Neutrophil (primary cell): Measurements from ENCODE around the gene NUP133.

Experiments
- H3K27ac ChIP-seq: fragments of 200-600 bp; sonication (generic); 2 replicates; pipeline ENCODE4 v1.5.1; 2016; ENCODE audit warnings: mild to moderate bottlenecking, moderate library complexity
- H3K27me3 ChIP-seq: fragments of 200-600 bp; sonication (generic); 2 replicates; pipeline ENCODE4 v1.6.0; 2016; ENCODE audit warnings: mild to moderate bottlenecking
- H3K36me3 ChIP-seq: fragments of 200-600 bp; sonication (generic); 2 replicates; pipeline ENCODE4 v1.5.1; 2017
- H3K4me1 ChIP-seq, 2 experiments: fragments of 200-600 bp in 1 of 2; sonication (generic) in 1 of 2; 1 replicate in 1 of 2; 2 replicates in 1 of 2; pipeline versions ENCODE4 v1.5.1 to v1.6.1; 2013 to 2016; ENCODE audit warnings: low read depth in 1 of 2, low read length in 1 of 2, mild to moderate bottlenecking in 1 of 2, moderate library complexity in 1 of 2; ENCODE audit not compliant: control insufficient read depth in 1 of 2, insufficient read depth in 1 of 2
- H3K4me3 ChIP-seq, 2 experiments: fragments of 200-600 bp in 1 of 2; sonication (generic) in 1 of 2; 1 replicate in 1 of 2; 2 replicates in 1 of 2; pipeline ENCODE4 v1.5.1; 2013 to 2016; ENCODE audit warnings: low read depth in 1 of 2, low read length in 1 of 2, mild to moderate bottlenecking in 1 of 2, moderate library complexity in 1 of 2
- H3K9me3 ChIP-seq: fragments of 200-600 bp; sonication (generic); 2 replicates; pipeline ENCODE4 v1.5.1; 2016
- TF ChIP-seq, protein P1 (sequence below): fragments of 200-600 bp; sonication (generic); IDR thresholded peaks from 2 replicates; pipeline ENCODE4 v1.5.1; 2016; ENCODE audit warnings: antibody characterized with exemption

The NUP133 gene

DNA sequence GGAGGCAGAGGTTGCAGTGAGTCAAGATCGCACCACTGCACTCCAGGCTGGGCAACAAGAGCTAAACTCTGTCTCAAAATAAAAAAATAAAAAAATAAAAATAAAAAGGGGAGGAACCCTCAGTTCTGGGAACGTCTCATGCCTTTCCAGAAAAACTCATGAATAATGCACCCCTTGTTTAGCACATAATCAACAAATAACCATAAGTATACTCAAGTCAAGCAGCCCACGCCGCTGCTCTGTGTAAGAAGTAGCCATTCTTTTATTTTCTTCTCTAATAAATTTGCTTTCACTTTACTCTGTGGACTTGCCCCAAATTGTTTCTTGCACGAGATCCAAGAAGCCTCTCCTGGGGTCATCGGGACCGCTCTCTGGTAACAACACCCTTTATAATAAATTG lies 59.8 kb downstream of the NUP133 start:
- no peak overlapping the region for H3K4me3 ChIP-seq
- H3K27ac ChIP-seq = no peak overlapping the region
- TF ChIP-seq, protein P1, sequence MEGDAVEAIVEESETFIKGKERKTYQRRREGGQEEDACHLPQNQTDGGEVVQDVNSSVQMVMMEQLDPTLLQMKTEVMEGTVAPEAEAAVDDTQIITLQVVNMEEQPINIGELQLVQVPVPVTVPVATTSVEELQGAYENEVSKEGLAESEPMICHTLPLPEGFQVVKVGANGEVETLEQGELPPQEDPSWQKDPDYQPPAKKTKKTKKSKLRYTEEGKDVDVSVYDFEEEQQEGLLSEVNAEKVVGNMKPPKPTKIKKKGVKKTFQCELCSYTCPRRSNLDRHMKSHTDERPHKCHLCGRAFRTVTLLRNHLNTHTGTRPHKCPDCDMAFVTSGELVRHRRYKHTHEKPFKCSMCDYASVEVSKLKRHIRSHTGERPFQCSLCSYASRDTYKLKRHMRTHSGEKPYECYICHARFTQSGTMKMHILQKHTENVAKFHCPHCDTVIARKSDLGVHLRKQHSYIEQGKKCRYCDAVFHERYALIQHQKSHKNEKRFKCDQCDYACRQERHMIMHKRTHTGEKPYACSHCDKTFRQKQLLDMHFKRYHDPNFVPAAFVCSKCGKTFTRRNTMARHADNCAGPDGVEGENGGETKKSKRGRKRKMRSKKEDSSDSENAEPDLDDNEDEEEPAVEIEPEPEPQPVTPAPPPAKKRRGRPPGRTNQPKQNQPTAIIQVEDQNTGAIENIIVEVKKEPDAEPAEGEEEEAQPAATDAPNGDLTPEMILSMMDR = no peak
- no peaks in the 10 kb centered on the region for H3K27me3 ChIP-seq
- peaks cover 66% of the 10 kb centered on the region for H3K36me3 ChIP-seq
- H3K9me3 ChIP-seq = no peaks in the 10 kb centered on the region
- H3K4me1 ChIP-seq = no peaks in the 10 kb centered on the region

DNA sequence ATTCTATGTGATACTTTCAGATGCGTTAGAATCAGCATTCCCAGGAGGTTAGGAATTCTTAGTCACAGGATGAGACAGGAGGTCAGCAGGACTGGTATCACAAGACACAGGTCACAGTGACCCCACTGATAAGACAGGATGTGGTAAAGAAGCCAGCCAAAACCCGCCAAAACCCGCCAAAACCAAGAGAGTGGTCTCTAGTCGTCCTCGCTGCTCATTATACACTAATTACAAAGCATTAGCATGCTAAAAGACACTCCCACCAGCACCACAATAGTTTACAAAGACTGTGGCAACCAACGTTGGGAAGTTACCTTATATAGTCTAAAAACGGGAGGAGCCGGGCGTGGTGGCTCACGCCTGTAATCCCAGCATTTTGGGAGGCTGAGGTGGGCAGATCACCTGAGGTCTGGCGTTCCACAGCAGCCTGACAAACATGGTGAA lies 60.3 kb downstream of the NUP133 start:
- TF ChIP-seq, protein P1 = no peak

DNA sequence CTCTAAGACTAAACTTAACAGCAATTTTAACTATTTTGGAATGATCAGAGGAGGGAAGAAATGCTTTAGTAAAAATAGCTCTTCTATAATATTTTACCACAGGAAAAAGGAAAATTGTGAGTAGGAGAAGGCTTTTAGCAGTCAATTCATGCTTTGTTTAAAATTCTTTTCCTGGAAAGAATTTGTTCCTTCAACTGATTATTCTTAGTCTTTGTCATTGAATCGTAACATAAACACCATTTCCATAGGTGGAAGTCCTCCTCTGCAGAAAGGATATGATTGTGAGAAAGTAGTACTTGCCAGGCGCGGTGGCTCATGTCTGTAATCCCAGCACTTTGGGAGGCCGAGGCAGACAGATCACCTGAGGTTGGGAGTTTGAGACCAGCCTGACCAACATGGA lies 62.3 kb downstream of the NUP133 start:
- TF ChIP-seq, protein P1 = no peak
- no peak overlapping the region for H3K4me3 ChIP-seq
- H3K27ac ChIP-seq = no peak overlapping the region
- H3K4me1 ChIP-seq = no peaks in the 10 kb centered on the region
- H3K9me3 ChIP-seq = no peaks in the 10 kb centered on the region
- peaks cover 71% of the 10 kb centered on the region for H3K36me3 ChIP-seq
- H3K27me3 ChIP-seq = no peaks in the 10 kb centered on the region

More for the DNA sequence above, 60.3 kb downstream of the NUP133 start:
- Histone ChIP-seq H3K27me3 (no peaks in the 10 kb centered on the region), H3K36me3 (peaks cover 71% of the 10 kb centered on the region), H3K27ac (no peak overlapping the region), H3K9me3 (no peaks in the 10 kb centered on the region), H3K4me1 (no peaks in the 10 kb centered on the region), H3K4me3 (no peak overlapping the region)

GRCh38 chr1:229440851-229441537 lies 67.1 kb downstream of the NUP133 start:
- TF ChIP-seq, protein P1 = no peak
- Histone ChIP-seq H3K4me3 (no peak overlapping the region), H3K4me1 (no peaks in the 10 kb centered on the region), H3K27me3 (peaks cover 13% of the 10 kb centered on the region), H3K27ac (no peak overlapping the region), H3K9me3 (no peaks in the 10 kb centered on the region), H3K36me3 (peaks cover 53% of the 10 kb centered on the region)

DNA sequence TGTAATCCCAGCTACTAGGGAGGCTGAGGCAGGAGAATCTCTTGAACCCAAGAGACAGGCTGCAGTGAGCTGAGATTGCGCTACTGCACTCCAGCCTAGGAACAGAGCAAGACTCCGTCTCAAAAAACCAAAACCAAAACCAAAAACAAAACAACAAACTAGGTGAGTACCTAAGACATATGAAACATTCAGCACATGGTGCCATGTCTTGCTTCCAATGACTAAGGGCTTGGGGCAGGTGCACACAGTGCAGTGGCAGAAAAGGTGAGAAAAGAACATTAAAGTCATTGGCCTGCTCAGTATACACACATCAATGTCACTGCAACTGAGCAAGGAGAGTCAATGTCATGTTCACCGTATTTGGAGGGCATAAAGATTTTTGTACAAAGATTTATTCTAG lies 70.1 kb downstream of the NUP133 start:
- TF ChIP-seq, protein P1 = no peak
- Histone ChIP-seq H3K36me3 (peaks cover 30% of the 10 kb centered on the region), H3K4me3 (no peak overlapping the region), H3K27ac (no peak overlapping the region), H3K9me3 (no peaks in the 10 kb centered on the region), H3K4me1 (no peaks in the 10 kb centered on the region), H3K27me3 (peaks cover 43% of the 10 kb centered on the region)
